ENCODE data around the gene C1QL1.

C1QL1 gene

GRCh38 chr17:44930667-44931066 is 37.4 kb downstream of the C1QL1 start:
- DNase-seq (ENCODE audit: low read depth in 2 of 2): no peak

- no peak for DNase-seq (ENCODE audit: low read depth in 2 of 2)
Measured at GRCh38 chr17:44928950-44929720, 39.0 kb downstream of the C1QL1 start.

GRCh38 chr17:44928136-44928535 is 40.0 kb downstream of the C1QL1 start:
- DNase-seq (ENCODE audit: low read depth in 2 of 2): no peak

GRCh38 chr17:44927696-44928095 is 40.4 kb downstream of the C1QL1 start:
- no peak for DNase-seq (ENCODE audit: low read depth in 2 of 2)

- no peak for DNase-seq (ENCODE audit: low read depth in 2 of 2)
Measured at GRCh38 chr17:44926821-44927525, 41.1 kb downstream of the C1QL1 start.

GRCh38 chr17:44925731-44926697 is 42.1 kb downstream of the C1QL1 start:
- no peak for DNase-seq (ENCODE audit: low read depth in 2 of 2)

- DNase-seq (ENCODE audit: low read depth in 2 of 2): no peak
Measured at GRCh38 chr17:44924107-44924544, 44.0 kb downstream of the C1QL1 start.

- no peak for DNase-seq (ENCODE audit: low read depth in 2 of 2)
Measured at GRCh38 chr17:44922746-44923470, 45.2 kb downstream of the C1QL1 start.

GRCh38 chr17:44922136-44922535 is 46.0 kb downstream of the C1QL1 start:
- DNase-seq (ENCODE audit: low read depth in 2 of 2): no peak

- no peak for DNase-seq (ENCODE audit: low read depth in 2 of 2)
Measured at GRCh38 chr17:44921122-44921882, 46.8 kb downstream of the C1QL1 start.

GRCh38 chr17:44920565-44920940 is 47.5 kb downstream of the C1QL1 start:
- no peak for DNase-seq (ENCODE audit: low read depth in 2 of 2)

GRCh38 chr17:44919885-44920564 is 48.1 kb downstream of the C1QL1 start:
- peak; percentile 39 for DNase-seq (ENCODE audit: low read depth in 2 of 2)

- DNase-seq (ENCODE audit: low read depth in 2 of 2): no peak
Measured at GRCh38 chr17:44919411-44919810, 48.7 kb downstream of the C1QL1 start.

- no peak for DNase-seq (ENCODE audit: low read depth in 2 of 2)
Measured at GRCh38 chr17:44918006-44918405, 50.1 kb downstream of the C1QL1 start.

- DNase-seq (ENCODE audit: low read depth in 2 of 2): no peak
Measured at GRCh38 chr17:44917456-44917855, 50.6 kb downstream of the C1QL1 start.

- DNase-seq (ENCODE audit: low read depth in 2 of 2): no peak
Measured at GRCh38 chr17:44916781-44917241, 51.3 kb downstream of the C1QL1 start.

GRCh38 chr17:44915862-44916780 is 52.0 kb downstream of the C1QL1 start:
- no peak for DNase-seq (ENCODE audit: low read depth in 2 of 2)

GRCh38 chr17:44915321-44915726 is 52.8 kb downstream of the C1QL1 start, which contains the start of gene GFAP:
TSS of gene GFAP (minus strand) at chr17:44915500. CDS start at chr17:44915486, 14 bp downstream.
- DNase-seq (ENCODE audit: low read depth in 2 of 2): no peak

Data from stimulated activated CD8-positive, alpha-beta memory T cell treated with anti-CD3 and anti-CD28 coated beads, Interleukin-15, amount 100 ng/mL, for 48 hours (primary cell).